GM18526 (cell line): ENCODE results near the gene RHOBTB3.

Experiments used
- POLR2A ChIP-seq: IDR thresholded peaks from 3 replicates; pipeline ENCODE4 v1.6.1; 2011; ENCODE audit not compliant: insufficient read length; ENCODE audit errors: extremely low read depth

Gene RHOBTB3

GRCh38 chr5:95770830-95771708, 39.9 kb downstream of the RHOBTB3 start:
- no peak for TF ChIP-seq POLR2A

DNA sequence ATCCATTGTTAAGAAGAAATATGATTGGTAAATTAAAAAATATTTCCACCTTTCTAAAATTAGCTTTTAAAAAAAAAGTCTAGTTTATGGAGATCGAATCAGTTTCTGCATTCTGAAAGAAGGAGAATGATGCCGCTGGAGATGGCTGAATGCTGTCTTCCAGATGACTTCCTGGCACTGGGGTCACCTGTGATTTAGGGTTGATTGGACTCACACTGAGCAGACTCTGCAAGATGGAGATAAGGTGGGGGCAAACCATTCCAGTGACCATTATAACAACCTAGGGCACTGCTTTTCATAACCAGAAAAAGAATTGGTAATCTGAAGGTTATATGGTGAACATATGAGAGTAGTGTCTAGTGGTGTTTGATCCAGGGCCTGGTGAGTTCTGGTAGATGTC, 40.8 kb downstream of the RHOBTB3 start:
- no peak for TF ChIP-seq POLR2A

DNA sequence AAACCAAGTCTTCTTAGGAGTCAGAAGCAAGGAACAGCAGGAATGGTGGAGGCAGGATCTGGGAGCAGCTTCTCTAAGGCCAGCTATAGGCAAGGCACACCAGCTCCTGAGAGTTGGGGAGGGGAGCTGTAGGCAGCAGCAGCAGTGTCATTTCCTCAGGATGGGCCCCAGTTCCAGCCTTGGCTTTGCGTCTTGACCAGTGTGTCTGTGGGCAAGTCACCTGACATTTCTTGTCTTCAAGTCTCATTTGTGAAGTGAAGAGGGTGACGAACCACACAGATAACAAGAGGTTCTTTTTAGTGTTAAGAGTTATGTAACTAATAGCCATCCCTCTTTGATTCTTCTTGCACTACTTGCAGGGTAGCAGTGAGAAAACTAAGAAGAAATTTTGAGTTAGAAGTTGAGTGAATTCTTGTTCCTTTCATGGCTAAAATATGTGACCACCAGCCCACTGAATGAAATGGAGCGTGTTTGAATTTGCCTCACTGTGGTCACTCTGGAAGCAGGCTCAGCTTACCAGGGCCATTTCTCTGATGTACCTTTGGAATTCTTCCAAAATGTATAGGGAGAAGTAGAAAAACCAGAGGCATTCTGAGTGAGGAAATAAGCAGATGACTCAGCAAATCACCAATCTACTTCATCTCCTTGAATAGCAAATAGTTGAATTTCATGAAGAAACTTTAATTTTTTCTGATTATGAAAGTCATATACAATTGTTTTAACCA, 42.4 kb downstream of the RHOBTB3 start:
- no peak for TF ChIP-seq POLR2A

- no peak for TF ChIP-seq POLR2A
Observed at GRCh38 chr5:95777441-95777840, 46.3 kb downstream of the RHOBTB3 start.

DNA sequence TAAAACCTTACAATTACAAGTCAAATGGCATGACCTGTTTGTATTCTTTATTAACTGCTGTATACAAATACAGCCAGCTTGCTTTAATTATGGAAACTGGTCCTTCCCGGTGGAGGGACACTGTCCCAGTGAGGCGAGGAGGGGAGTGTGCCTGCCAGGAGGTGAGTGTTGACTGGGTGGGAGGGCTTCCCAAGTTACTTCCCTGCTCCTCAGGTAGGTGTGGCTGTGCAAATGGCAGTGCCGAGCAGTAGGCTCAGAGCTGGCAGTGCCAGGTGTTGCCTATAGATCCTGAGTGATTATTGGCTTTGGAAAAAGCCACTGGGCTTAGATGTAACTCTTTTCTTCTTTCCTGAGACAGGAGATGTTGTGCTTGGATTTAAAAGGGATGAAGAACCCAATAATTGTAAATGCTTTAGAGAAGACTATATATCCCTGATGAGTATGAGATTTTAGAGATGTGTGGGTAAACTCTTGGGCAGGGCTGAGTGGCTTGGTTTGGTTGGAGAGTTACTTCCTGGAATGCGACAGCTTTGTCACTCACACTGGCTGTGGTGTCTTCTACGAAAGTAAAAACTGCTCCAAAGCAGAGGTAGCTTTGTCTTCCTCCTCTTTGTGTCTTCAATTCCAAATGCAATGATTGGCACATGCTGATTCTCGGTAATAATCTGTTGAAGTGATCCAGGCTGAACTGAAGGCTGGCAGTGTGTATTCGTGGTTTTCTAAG, 47.7 kb downstream of the RHOBTB3 start:
- no peak for TF ChIP-seq POLR2A

GRCh38 chr5:95779611-95780010, 48.5 kb downstream of the RHOBTB3 start:
- no peak for TF ChIP-seq POLR2A

GRCh38 chr5:95780597-95780996, 49.5 kb downstream of the RHOBTB3 start:
- TF ChIP-seq POLR2A = no peak

- no peak for TF ChIP-seq POLR2A
Observed at GRCh38 chr5:95781101-95781583, 50.0 kb downstream of the RHOBTB3 start.

DNA sequence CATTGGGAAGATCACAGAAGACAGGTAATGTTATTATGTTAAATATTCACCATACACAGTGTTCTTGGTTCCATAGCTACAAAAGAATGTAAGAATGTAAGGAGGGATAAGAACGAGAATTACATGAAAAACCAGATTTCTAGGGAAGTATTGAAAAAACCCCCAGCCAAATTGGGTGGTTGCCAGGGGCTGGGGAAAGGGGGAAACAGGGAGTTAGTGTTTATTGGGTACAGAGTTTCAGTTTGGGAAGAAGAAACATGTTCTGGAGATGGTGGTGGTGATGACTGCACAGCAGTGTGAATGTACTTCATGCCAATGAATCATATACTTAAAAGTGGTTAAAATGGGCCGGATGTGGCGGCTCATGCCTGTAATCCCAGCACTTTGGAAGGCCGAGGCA, 51.0 kb downstream of the RHOBTB3 start:
- no peak for TF ChIP-seq POLR2A

- no peak for TF ChIP-seq POLR2A
Observed at GRCh38 chr5:95783661-95784060, 52.5 kb downstream of the RHOBTB3 start.

GRCh38 chr5:95784514-95785302, 53.6 kb downstream of the RHOBTB3 start:
- TF ChIP-seq POLR2A = no peak

- TF ChIP-seq POLR2A = no peak
Observed at GRCh38 chr5:95786821-95787418, 55.8 kb downstream of the RHOBTB3 start.

GRCh38 chr5:95788493-95788892, 57.4 kb downstream of the RHOBTB3 start:
- TF ChIP-seq POLR2A = no peak

GRCh38 chr5:95791751-95792150, 60.6 kb downstream of the RHOBTB3 start:
- no peak for TF ChIP-seq POLR2A

- TF ChIP-seq POLR2A = no peak
Observed at GRCh38 chr5:95794070-95794516, 63.0 kb downstream of the RHOBTB3 start.

- TF ChIP-seq POLR2A = no peak
Observed at GRCh38 chr5:95797301-95797700, 66.2 kb downstream of the RHOBTB3 start.
